Left colon (tissue), 2 donors: ENCODE data around the gene TPRA1. TPM values are rescaled to one million over a fixed set of nuclear protein-coding genes. Genes with fewer than 3 reads are reported as not detected.
"Not testable (repeated sequence)": the region's sequence is repeated elsewhere in the genome, so short reads cannot be mapped to it uniquely, and the experiment has no call there.

Source experiments
- ATAC-seq: fragments of 200-7000 bp; cut with Tn5 transposase; one replicate; pipeline ENCODE4 v1.9.1; 2020; ENCODE audit warnings: mild to moderate bottlenecking, moderate library complexity
- DNase-seq, 2 donors: peaks; one replicate each; pipeline ENCODE4 v3.0.0-alpha.2; 2020
- intact Hi-C, 2 donors: fragments of 100-400 bp; cut with DNase I in 1 of 2; cut with micrococcal nuclease in 1 of 2; formaldehyde crosslinking; loops; one replicate each; pipeline versions ENCODE4 v1.11.2 to v1.14.0; 2022; cut with DNase I, micrococcal nuclease
- total RNA-seq, 2 donors: library from RNA; stranded (reverse); fragmentation: NEBNext Ultra II Directional; extraction: Animal tissue kit (Norgen Biotek cat#: 25700); gene quantifications; one replicate each; pipeline ENCODE4 v1.2.1, GENCODE V29; 2021
- donor health status: DM: no; HTN: no; CAD: no.
- donor health status: DM: yes; HTN: yes; CAD: no.

The TPRA1 gene
- total RNA-seq, 2 donors from 2014 or later = 21.9 to 25.7 TPM

- intact Hi-C loops = no loop called here
- no peak for DNase-seq
- no peak for ATAC-seq
Measured at GRCh38 chr3:127620637-127621375, 30.3 kb upstream of the TPRA1 start.

DNA sequence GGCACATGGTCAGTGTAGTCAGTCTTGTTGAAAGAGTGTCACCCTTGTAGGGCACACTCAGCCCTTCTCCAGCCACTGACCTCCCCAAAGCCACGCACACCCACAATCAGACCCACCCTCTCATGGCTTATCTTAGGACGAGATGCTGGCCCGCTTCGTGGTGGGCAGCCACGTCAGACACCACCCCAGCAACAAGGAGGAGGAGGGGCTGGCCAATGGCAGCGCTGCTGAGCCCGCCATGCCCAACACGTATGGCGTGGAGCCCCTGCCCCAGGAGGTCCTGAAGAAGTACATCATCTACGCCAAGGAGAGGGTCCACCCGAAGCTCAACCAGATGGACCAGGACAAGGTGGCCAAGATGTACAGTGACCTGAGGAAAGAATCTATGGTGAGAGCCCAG is 28.4 kb upstream of the TPRA1 start:
- intact Hi-C loops = no loop called here
- no peak for DNase-seq
- no peak for ATAC-seq

- intact Hi-C loops = no loop called here
- ATAC-seq (no peak), DNase-seq (no peak)
Measured at GRCh38 chr3:127616836-127617605, 26.5 kb upstream of the TPRA1 start.

DNA sequence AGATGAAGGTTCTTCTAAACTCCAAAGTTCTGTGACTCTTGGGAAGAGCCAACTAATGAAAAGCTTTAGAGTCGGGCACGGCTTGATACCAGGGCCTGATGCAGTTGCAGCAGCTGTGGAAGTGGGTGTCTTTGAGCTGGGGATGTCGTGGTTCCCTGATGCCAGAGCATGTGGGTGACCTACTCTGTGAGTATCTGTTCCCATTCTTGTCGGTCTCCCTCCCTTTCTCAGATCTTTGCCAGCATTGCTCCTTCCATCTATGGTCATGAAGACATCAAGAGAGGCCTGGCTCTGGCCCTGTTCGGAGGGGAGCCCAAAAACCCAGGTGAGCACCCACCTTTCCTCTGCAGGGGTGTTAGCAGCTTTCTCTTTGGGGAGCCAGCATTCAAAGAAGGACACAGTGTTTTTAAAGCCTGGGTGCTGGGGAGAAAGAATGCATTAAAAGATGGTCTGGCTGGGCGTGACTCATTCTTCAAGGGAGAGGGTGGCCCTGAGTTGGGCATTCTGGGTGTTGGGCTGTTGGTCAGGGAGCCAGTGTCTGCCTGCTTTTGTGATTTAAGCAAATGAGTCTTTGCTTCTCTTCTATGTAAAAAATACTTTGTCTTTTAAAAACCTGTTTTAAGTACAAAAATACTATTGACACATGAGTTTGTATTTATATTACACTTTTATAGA is 25.2 kb upstream of the TPRA1 start:
- intact Hi-C loops = no loop called here
- ATAC-seq = peak; percentile 28
- DNase-seq = no peak

DNA sequence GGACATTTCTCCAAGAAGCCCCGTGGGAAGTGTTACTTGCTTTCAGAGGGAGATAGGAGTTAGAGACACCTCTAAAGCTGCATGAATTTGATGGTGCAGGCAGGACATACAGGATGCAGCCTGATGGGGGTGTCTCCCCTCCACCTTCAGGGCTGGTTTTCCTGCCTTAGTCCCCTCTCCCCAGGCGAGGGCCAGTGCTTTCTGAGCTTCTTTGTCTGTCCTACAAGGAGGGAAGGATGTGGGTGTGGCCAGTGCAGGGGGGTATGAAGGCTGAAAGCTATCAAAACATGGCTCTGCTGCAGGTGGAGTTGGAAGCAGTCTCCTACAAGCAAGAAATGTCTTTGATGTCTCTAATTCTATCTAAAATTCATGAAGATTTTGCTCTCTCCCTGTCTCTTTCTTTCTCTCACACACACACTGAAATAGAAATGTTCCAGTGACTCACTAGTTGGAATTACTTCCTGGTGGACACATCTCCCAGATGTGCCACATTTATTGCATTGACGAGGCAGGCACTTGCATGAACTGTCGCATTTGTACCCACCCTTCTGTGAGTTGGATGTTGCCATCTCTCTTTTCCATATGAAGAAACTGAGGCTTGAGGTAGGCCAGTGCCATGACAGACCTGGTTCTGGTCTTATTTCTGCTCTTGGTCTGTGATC is 24.5 kb upstream of the TPRA1 start:
- ATAC-seq (peak; percentile 79), DNase-seq (no peak)
- intact Hi-C loops = no loop called here

DNA sequence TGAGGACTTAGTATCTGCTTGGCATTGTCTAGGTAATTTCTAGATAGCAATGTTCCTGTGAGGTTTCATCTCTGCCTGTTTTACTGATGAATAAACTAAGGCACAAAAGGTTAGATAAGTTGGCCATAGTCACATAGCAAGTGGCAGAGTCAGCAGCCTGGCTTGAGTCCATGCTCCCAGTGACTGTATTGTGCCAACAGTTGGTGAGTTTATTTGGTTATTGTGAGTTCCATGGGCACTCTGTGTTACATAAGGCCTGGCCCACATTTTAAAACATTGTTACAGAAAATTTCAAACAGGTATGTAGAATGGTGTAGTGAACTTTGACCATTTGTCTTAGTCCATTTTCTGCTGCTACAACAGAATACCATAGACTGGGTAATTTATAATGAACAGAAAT is 22.9 kb upstream of the TPRA1 start:
- ATAC-seq (no peak), DNase-seq (no peak)
- intact Hi-C loops = no loop called here

GRCh38 chr3:127612966-127613365 is 22.4 kb upstream of the TPRA1 start:
- DNase-seq (no peak), ATAC-seq (no peak)
- intact Hi-C loops = no loop called here

DNA sequence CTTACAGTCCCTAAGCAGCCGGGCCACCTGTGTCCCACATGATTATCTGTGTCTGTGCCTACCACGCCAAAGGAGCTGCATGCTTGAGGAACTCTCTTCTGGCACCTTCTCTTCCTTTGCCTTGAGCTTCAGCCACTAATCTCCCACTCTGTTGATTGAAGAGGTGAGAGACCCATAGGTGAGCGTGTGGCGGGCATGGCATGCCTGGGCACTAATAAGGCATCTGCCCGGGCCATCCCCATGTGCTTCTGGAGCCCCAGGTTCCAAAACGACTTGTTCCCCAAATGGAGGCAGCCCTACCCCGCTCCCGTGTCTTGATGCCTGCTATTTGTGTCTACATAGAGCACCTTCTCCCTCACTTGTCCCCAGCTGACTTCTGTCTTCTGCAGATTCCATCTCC is 20.7 kb upstream of the TPRA1 start:
- intact Hi-C loops = no loop called here
- DNase-seq (no peak), ATAC-seq (no peak)

- ATAC-seq = no peak
- DNase-seq = no peak
- intact Hi-C loops = no loop called here
Measured at GRCh38 chr3:127610105-127610504, 19.6 kb upstream of the TPRA1 start.

GRCh38 chr3:127608362-127608718 is 17.8 kb upstream of the TPRA1 start:
- ATAC-seq (no peak), DNase-seq (no peak)
- intact Hi-C loops = no loop called here

DNA sequence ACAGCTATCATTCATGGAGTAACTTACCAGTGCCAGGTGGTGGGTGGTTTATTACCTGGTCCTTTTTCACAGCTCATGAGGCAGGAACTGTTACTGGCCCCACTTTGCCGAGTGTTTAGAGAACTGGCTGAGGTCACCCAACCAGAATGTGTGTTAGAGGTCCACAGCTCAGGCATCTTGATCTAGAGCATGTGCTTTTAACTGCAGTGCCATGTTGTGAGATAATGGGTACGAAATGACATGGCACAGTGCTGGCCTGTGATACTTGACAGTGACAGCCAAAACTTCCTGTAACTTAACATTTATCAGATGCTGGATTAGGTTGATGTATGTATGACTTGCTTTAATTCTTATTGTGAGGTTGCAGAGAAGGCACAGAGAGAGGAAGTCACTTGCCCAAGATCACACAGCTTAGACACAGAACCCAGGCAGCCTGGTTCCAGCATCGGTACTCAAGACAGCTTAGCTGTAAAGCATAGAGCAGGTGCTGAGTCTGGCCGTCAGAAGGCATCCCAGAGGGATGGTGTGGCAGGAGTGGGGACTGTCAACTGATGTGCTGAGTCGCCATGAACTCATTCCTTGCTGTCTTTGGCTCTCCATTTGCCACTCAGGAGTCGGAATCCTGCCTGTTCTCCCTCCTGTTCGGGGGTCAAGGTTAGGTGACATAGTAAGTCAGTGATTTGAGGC is 17.3 kb upstream of the TPRA1 start:
- ATAC-seq (no peak), DNase-seq (no peak)
- intact Hi-C loops = no loop called here

GRCh38 chr3:127606981-127607595 is 16.6 kb upstream of the TPRA1 start:
- DNase-seq (no peak), ATAC-seq (no peak)
- intact Hi-C loops = no loop called here

DNA sequence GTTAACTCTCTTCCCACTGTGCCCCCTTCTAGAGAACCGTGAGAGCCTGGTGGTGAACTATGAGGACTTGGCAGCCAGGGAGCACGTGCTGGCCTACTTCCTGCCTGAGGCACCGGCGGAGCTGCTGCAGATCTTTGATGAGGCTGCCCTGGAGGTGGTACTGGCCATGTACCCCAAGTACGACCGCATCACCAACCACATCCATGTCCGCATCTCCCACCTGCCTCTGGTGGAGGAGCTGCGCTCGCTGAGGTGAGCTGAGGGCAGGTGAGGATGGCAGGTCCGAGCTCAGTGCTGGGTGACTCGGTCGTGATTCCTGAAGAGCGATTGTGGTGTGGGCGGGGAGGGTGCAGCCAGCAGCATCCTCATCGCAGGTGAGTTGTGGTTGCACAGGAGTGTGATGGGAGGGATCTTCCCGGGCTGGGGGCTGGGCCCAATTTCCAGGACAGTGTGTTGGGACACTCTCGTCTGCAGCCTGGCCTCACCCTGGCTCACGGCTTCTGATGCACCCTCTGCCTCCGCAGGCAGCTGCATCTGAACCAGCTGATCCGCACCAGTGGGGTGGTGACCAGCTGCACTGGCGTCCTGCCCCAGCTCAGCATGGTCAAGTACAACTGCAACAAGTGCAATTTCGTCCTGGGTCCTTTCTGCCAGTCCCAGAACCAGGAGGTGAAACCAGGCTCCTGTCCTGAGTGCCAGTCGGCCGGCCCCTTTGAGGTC is 15.7 kb upstream of the TPRA1 start:
- no peak for ATAC-seq
- intact Hi-C loops = no loop called here

DNA sequence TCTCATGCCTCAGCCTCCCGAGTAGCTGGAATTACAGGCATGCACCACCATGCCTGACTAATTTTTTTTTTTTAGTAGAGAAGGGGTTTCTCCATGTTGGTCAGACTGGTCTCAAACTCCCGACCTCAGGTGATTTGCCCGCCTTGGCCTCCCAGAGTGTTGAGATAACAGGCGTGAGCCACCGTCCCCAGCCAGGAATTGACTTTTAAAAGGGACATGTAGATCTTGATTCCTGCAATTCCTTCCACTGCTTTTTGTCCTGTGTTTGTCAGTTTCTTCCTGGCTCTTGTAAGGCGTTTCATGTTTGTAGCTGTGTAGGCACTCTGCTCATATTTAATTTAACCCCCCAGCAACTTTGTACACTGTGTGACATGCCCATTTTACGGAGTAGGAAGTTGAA is 15.0 kb upstream of the TPRA1 start:
- DNase-seq, intact Hi-C loops, ATAC-seq: not testable (repeated sequence)

More for the DNA sequence above, 15.7 kb upstream of the TPRA1 start:
- no peak for DNase-seq

DNA sequence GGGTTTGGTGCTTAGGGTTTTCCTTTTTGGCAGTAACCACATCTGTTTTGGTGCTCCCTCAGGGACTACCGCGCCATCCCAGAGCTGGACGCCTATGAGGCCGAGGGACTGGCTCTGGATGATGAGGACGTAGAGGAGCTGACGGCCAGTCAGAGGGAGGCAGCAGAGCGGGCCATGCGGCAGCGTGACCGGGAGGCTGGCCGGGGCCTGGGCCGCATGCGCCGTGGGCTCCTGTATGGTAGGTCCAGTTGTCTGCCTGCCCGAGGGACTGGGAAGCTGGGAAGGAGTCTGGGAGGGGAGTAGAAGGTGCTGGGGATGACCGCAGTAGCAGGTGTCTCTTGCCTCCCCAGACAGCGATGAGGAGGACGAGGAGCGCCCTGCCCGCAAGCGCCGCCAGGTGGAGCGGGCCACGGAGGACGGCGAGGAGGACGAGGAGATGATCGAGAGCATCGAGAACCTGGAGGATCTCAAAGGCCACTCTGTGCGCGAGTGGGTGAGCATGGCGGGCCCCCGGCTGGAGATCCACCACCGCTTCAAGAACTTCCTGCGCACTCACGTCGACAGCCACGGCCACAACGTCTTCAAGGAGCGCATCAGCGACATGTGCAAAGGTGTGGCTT is 14.1 kb upstream of the TPRA1 start:
- DNase-seq (no peak), ATAC-seq (no peak)
- intact Hi-C loops = no loop called here

DNA sequence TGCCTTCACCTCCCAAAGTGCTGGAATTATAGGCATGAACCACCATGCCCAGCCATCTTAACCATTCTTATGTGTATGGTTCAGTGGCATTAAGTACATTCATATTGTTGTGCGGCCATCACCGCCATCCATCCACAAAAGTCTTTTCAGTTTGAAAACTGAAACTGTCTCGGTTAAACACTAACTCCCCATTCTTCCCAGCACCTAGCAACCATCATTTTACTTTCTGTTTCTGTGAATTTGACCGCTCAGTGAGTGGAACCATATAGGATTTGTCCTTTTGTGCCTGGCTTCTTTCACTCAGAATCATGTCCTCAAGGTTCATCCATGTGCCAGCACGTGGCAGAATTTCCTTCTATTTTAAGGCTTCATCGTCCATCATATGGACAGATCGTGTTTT is 13.5 kb upstream of the TPRA1 start:
- intact Hi-C loops = no loop called here
- no peak for DNase-seq
- ATAC-seq = no peak

- ATAC-seq = no peak
- intact Hi-C loops = no loop called here
- DNase-seq = no peak
Measured at GRCh38 chr3:127600749-127601456, 10.4 kb upstream of the TPRA1 start.
